K562 (cell line): ENCODE results near the gene FOLR2. TPM values are rescaled to one million over a fixed set of nuclear protein-coding genes. Genes with fewer than 3 reads are reported as not detected.

ENCODE experiments used
- ATF1 ChIP-seq, 2 experiments: fragments of 450-650 bp in 1 of 2; IDR thresholded peaks; 2 replicates each; pipeline ENCODE4 v1.6.1; 2016; ENCODE audit warnings: missing compliant biosample characterization in 1 of 2, missing genetic modification characterization in 1 of 2
- BCL6 ChIP-seq: fragments of 250-450 bp; sonication (Bioruptor Pico); IDR thresholded peaks from 2 replicates; pipeline ENCODE4 v1.4.0; 2020
- CHCHD3 ChIP-seq: fragments of 250-450 bp; sonication (Bioruptor Pico); IDR thresholded peaks from 2 replicates; pipeline ENCODE4 v2.1.2; 2022; ENCODE audit warnings: mild to moderate bottlenecking
- E2F1 ChIP-seq: sonication (generic); formaldehyde crosslinking; IDR thresholded peaks from 2 replicates; pipeline ENCODE4 v1.8.1; 2023; ENCODE audit warnings: mild to moderate bottlenecking, missing genetic modification reagents, moderate library complexity
- GTF2A2 ChIP-seq: IDR thresholded peaks from 2 replicates; pipeline ENCODE4 v1.6.1; 2016; ENCODE audit warnings: mild to moderate bottlenecking, missing genetic modification characterization, missing compliant biosample characterization
- MED1 ChIP-seq: sonication (generic); formaldehyde crosslinking; IDR thresholded peaks from 2 replicates; pipeline ENCODE4 v1.8.1; 2023; ENCODE audit warnings: missing genetic modification reagents, borderline replicate concordance
- MTA3 ChIP-seq: fragments of 450-650 bp; formaldehyde crosslinking; IDR thresholded peaks from 2 replicates; pipeline ENCODE4 v1.6.1; 2017; ENCODE audit warnings: mild to moderate bottlenecking, borderline replicate concordance
- NONO ChIP-seq, 2 experiments: fragments of 200-400 bp in 1 of 2; fragments of 450-650 bp in 1 of 2; formaldehyde crosslinking in 1 of 2; IDR thresholded peaks; 2 replicates each; pipeline ENCODE4 v1.6.1; 2017; ENCODE audit warnings: low read depth in 2 of 2, mild to moderate bottlenecking in 2 of 2, moderate library complexity in 2 of 2, low read length in 1 of 2
- NR2C2 ChIP-seq, 2 experiments: fragments of 200-800 bp in 1 of 2; sonication (Bioruptor generic) in 1 of 2; sonication (generic) in 1 of 2; formaldehyde crosslinking in 1 of 2; IDR thresholded peaks; 2 replicates each; pipeline versions ENCODE4 v1.6.1 to v1.8.0; 2016 to 2022; ENCODE audit warnings: mild to moderate bottlenecking in 1 of 2, missing compliant biosample characterization in 1 of 2, missing genetic modification characterization in 1 of 2, missing genetic modification reagents in 1 of 2
- NR4A1 ChIP-seq, 2 experiments: fragments of 250-450 bp in 1 of 2; fragments of 450-650 bp in 1 of 2; sonication (Bioruptor Pico) in 1 of 2; IDR thresholded peaks; 2 replicates each; pipeline versions ENCODE4 v1.4.0 to v1.6.1; 2016 to 2020; ENCODE audit warnings: mild to moderate bottlenecking in 2 of 2, missing compliant biosample characterization in 1 of 2, missing genetic modification characterization in 1 of 2, moderate library complexity in 1 of 2
- RB1 ChIP-seq: fragments of 450-650 bp; IDR thresholded peaks from 2 replicates; pipeline ENCODE4 v1.6.1; 2017; ENCODE audit warnings: low read depth, mild to moderate bottlenecking
- SIN3B ChIP-seq: fragments of 450-650 bp; IDR thresholded peaks from 2 replicates; pipeline ENCODE4 v1.6.1; 2017; ENCODE audit warnings: low read depth, mild to moderate bottlenecking, moderate library complexity
- SMARCA4 ChIP-seq: fragments of 450-650 bp; IDR thresholded peaks from 2 replicates; pipeline ENCODE4 v1.6.1; 2016
- SNAPC5 ChIP-seq: fragments of 250-450 bp; sonication (Bioruptor Pico); IDR thresholded peaks from 2 replicates; pipeline ENCODE4 v1.8.0; 2021; ENCODE audit warnings: moderate library complexity, mild to moderate bottlenecking, inconsistent platforms
- XRCC5 ChIP-seq: fragments of 200-400 bp; formaldehyde crosslinking; IDR thresholded peaks from 2 replicates; pipeline ENCODE4 v1.6.1; 2017; ENCODE audit warnings: low read depth, mild to moderate bottlenecking, low read length
- ZNF280A ChIP-seq: fragments of 450-650 bp; IDR thresholded peaks from 2 replicates; pipeline ENCODE4 v1.6.1; 2018; ENCODE audit warnings: mild to moderate bottlenecking, low read depth; ENCODE audit not compliant: partially characterized antibody
- ZNF511 ChIP-seq: sonication (generic); formaldehyde crosslinking; IDR thresholded peaks from 2 replicates; pipeline ENCODE4 v1.8.0; 2022; ENCODE audit warnings: mild to moderate bottlenecking, missing genetic modification reagents
- ZNF695 ChIP-seq: fragments of 450-650 bp; formaldehyde crosslinking; IDR thresholded peaks from 2 replicates; pipeline ENCODE4 v1.4.0; 2020; ENCODE audit warnings: mild to moderate bottlenecking, moderate library complexity
- polyA plus RNA-seq, 8 experiments: library from polyadenylated mRNA; depleted of rRNA in 4 of 8; stranded (reverse) in 5 of 8; unstranded in 3 of 8; fragments of >200 nt; fragmentation: Nextera tagmentation in 2 of 8; fragmentation: Illumina TruSeq in 1 of 8; extraction: Ambion mirVana in 2 of 8; extraction: Trizol in 1 of 8; gene quantifications; 2 replicates each; pipeline versions ENCODE4 v1.2.1 to v1.2.3, GENCODE V29; 2011 to 2014; ENCODE audit warnings: inconsistent platforms in 1 of 8, missing spikeins in 1 of 8
- total RNA-seq, 7 experiments: library from RNA; depleted of rRNA in 6 of 7; stranded (reverse); fragments of >200 nt in 6 of 7; fragmentation: Illumina TruSeq in 2 of 7; extraction: Trizol in 2 of 7; gene quantifications; 2 replicates each; pipeline versions ENCODE4 v1.2.1 to v1.2.3, GENCODE V29; 2011 to 2021; ENCODE audit warnings: low replicate concordance in 1 of 7
- TF ChIP-seq, protein P1 (sequence below), 3 experiments: IDR thresholded peaks in 2 of 3; conservative IDR thresholded peaks in 1 of 3; 2 replicates each; pipeline ENCODE4 v1.5.1; 2011 to 2012; ENCODE audit warnings: low read length in 3 of 3, mild to moderate bottlenecking in 3 of 3, control low read depth in 2 of 3, improper control_type of control experiment in 1 of 3, inconsistent platforms in 1 of 3, low read depth in 1 of 3, mixed read lengths in 1 of 3, moderate library complexity in 1 of 3; ENCODE audit not compliant: insufficient read depth in 2 of 3

Gene FOLR2
- total and polyA plus RNA-seq, 9 of the 15 experiments (the other 6 are each of a cell fraction or from before 2014, with no cell fraction given): 0.27 TPM; not detected in 8

DNA sequence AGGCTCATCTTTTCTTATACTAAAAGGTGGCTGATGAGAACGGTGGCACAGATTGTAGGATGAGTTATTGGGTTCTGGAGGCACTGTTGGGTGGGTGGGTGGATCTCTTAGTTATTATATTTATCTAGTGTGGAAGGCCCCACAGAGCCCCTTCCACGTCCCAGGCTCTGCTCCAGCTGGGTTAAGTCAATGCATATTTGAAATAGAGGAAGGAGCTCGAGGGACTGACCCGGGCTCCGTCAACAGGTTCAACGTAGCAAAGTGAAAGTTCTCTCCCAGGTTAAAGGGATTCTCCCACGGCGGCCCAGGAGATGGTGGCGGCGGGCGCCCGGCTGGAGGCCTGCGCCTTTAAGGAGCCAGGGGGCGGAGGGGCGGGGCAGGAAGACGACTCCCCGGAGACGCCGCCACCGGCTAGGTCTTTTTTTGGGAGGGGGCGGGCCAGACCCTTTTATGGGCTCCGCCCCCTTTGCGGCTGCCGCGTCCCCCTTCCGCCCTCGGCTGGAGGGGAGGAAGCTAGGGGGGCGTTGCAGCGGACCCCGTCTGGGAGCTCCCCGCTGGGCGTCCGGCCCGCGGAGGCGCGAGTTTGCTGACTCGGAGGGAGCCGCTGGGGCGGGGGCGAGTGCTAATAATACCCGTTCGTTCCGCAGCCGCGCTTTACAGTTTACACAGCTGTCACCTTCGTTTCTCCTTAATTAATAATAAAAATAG lies 6.5 kb downstream of the FOLR2 start (continued):
- no peak for TF ChIP-seq ZNF280A
- no peak for TF ChIP-seq GTF2A2
- TF ChIP-seq ATF1 (CRISPR knock-in tag; IDR thresholded peaks at IDR 0.05): no peak
- peak; percentile 77 for TF ChIP-seq ATF1 (tag; IDR thresholded peaks at IDR 0.05)
- TF ChIP-seq, protein P1, sequence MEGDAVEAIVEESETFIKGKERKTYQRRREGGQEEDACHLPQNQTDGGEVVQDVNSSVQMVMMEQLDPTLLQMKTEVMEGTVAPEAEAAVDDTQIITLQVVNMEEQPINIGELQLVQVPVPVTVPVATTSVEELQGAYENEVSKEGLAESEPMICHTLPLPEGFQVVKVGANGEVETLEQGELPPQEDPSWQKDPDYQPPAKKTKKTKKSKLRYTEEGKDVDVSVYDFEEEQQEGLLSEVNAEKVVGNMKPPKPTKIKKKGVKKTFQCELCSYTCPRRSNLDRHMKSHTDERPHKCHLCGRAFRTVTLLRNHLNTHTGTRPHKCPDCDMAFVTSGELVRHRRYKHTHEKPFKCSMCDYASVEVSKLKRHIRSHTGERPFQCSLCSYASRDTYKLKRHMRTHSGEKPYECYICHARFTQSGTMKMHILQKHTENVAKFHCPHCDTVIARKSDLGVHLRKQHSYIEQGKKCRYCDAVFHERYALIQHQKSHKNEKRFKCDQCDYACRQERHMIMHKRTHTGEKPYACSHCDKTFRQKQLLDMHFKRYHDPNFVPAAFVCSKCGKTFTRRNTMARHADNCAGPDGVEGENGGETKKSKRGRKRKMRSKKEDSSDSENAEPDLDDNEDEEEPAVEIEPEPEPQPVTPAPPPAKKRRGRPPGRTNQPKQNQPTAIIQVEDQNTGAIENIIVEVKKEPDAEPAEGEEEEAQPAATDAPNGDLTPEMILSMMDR (IDR thresholded peaks at IDR 0.05 in 2 of 3, conservative IDR thresholded peaks at IDR 0.05 in 1 of 3; ENCODE audit: insufficient read depth in 2 of 3, low read depth in 1 of 3, low read length in 3 of 3): peak in 2 of 3 experiments; percentile 30 to 38; a peak in 2 of 6 replicates
- TF ChIP-seq SMARCA4: no peak
- no peak for TF ChIP-seq SNAPC5 (CRISPR knock-in tag)
- no peak for TF ChIP-seq SIN3B
- TF ChIP-seq NR4A1 (CRISPR knock-in tag; IDR thresholded peaks at IDR 0.05): no peak
- no peak for TF ChIP-seq NR4A1 (tag; IDR thresholded peaks at IDR 0.05)
- TF ChIP-seq MTA3: peak; percentile 53; the same call in 1 of the 2 replicates
- TF ChIP-seq NR2C2 (CRISPR knock-in tag; IDR thresholded peaks at IDR 0.05): no peak
- TF ChIP-seq NR2C2 (tag; IDR thresholded peaks at IDR 0.05): peak; percentile 89
- TF ChIP-seq E2F1 (CRISPR knock-in tag): no peak
- TF ChIP-seq ZNF695: no peak
- TF ChIP-seq CHCHD3: no peak
- TF ChIP-seq ZNF511: peak; percentile 48; the same call in 1 of the 2 replicates
- no peak for TF ChIP-seq MED1 (CRISPR knock-in tag)
- no peak for TF ChIP-seq XRCC5
- TF ChIP-seq NONO (IDR thresholded peaks at IDR 0.05; ENCODE audit: low read depth in 2 of 2, low read length in 1 of 2): no peak
- TF ChIP-seq BCL6 (CRISPR knock-in tag): no peak
- TF ChIP-seq RB1: peak; percentile 53; the same call in 1 of the 2 replicates
